GM12865 (cell line): ENCODE measurements around the gene LDLRAD3.

ENCODE experiments used
- DNase-seq: peaks from one replicate; pipeline ENCODE4 v3.0.0; 2010; ENCODE audit warnings: low read depth
- H3K4me3 ChIP-seq: 2 replicates; pipeline ENCODE4 v1.5.1; 2011; ENCODE audit warnings: mild to moderate bottlenecking, low read depth, low read length, control low read depth
- CTCF ChIP-seq: IDR thresholded peaks from 2 replicates; pipeline ENCODE4 v1.5.1; 2011; ENCODE audit warnings: low read length, control low read depth, low read depth, inconsistent platforms; ENCODE audit not compliant: insufficient read depth; ENCODE audit errors: missing control alignments

LDLRAD3 gene

GRCh38 chr11:36013950-36014897, 70.4 kb downstream of the LDLRAD3 start:
- DNase-seq, result no peak
- no peak for TF ChIP-seq CTCF
- H3K4me3 ChIP-seq, result no peak overlapping the region

- TF ChIP-seq CTCF, result no peak
- no peak overlapping the region for H3K4me3 ChIP-seq
- DNase-seq, result no peak
These were observed 71.2 kb downstream of the LDLRAD3 start for GRCh38 chr11:36014898-36015665.

- no peak for DNase-seq
- TF ChIP-seq CTCF, result no peak
- no peak overlapping the region for H3K4me3 ChIP-seq
These were observed 71.9 kb downstream of the LDLRAD3 start for GRCh38 chr11:36015799-36016198.

- no peak for TF ChIP-seq CTCF
- DNase-seq, result no peak
- no peak overlapping the region for H3K4me3 ChIP-seq
These were observed 72.4 kb downstream of the LDLRAD3 start for GRCh38 chr11:36016263-36016662.

- no peak for TF ChIP-seq CTCF
These were observed 72.8 kb downstream of the LDLRAD3 start for GRCh38 chr11:36016709-36017108.

GRCh38 chr11:36019005-36019596, 75.2 kb downstream of the LDLRAD3 start:
- H3K4me3 ChIP-seq, result no peak overlapping the region
- TF ChIP-seq CTCF, result no peak
- no peak for DNase-seq

More at GRCh38 chr11:36016709-36017108, 72.8 kb downstream of the LDLRAD3 start:
- DNase-seq, result no peak
- no peak overlapping the region for H3K4me3 ChIP-seq
